H1 (cell line): ENCODE results near the gene PITPNB. TPM values are rescaled to one million over a fixed set of nuclear protein-coding genes. Genes with fewer than 3 reads are reported as not detected.

Source experiments
- BRCA1 ChIP-seq: IDR thresholded peaks from 2 replicates; pipeline ENCODE4 v1.6.1; 2012; ENCODE audit warnings: low read depth, low read length, improper control_type of control experiment
- polyA plus RNA-seq, 7 experiments: library from polyadenylated mRNA; depleted of rRNA in 3 of 7; stranded (reverse) in 5 of 7; unstranded in 2 of 7; fragments of >200 nt in 5 of 7; fragments of 200-250 nt in 2 of 7; gene quantifications; 1 replicate in 5 of 7; 2 replicates in 1 of 7; 4 replicates in 1 of 7; pipeline versions ENCODE4 v1.2.1 to v1.2.3, GENCODE V29; 2011 to 2013; ENCODE audit warnings: missing spikeins in 2 of 7, mixed read lengths in 2 of 7
- total RNA-seq: library from RNA; stranded (reverse); fragmentation: NEBNext Ultra II Directional; extraction: Animal tissue kit (Norgen Biotek cat#: 25700); gene quantifications from 2 replicates; pipeline ENCODE4 v1.2.1, GENCODE V29; 2021

The PITPNB gene
- total and polyA plus RNA-seq, 2 of the 8 experiments (the other 6 are each of a cell fraction or from before 2014, with no cell fraction given), result 24.6 to 89.3 TPM

DNA sequence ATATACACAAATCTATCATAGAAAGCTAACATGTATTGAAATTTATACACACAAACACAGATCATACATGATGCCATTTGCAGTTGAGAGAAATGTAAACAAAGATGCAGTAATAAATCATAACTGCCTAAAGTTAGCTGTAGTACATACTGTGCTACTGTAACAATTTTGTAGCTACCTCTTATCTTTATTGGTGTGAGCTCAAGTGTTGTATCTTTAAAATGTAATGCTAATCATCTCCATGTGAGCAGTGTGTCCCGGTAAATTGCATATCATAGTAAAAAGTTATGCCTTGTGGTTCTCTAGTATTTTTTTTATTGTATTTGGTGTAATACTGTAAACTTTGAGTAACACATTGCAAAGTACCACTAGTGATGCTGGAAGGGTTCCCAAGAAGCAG is 16.8 kb upstream of the PITPNB start (continued):
- TF ChIP-seq BRCA1, result no peak
